Superior temporal gyrus (tissue), 1 donor: ENCODE data around the gene NSA2.

ENCODE experiments used
- DNase-seq: peaks from one replicate; pipeline ENCODE4 v3.0.0-alpha.2; 2016; ENCODE audit errors: extremely low spot score

The NSA2 gene

GRCh38 chr5:74816875-74817274, 49.8 kb downstream of the NSA2 start:
- no peak for DNase-seq

GRCh38 chr5:74822288-74822687, 55.2 kb downstream of the NSA2 start:
- no peak for DNase-seq

- DNase-seq = no peak
These were observed 62.4 kb downstream of the NSA2 start for GRCh38 chr5:74829413-74829812.
